Type B pancreatic cell (in vitro differentiated cells): ENCODE measurements around the gene CA12. TPM values are rescaled to one million over a fixed set of nuclear protein-coding genes. Genes with fewer than 3 reads are reported as not detected.

Source experiments
- DNase-seq: peaks from one replicate; pipeline ENCODE4 v3.0.0; 2021; ENCODE audit warnings: mixed read lengths; ENCODE audit not compliant: unreplicated experiment; ENCODE audit errors: extremely low spot score
- H3K27ac Mint-ChIP-seq: 2 replicates; pipeline ENCODE4 v1.8.0; 2021; ENCODE audit warnings: mild to moderate bottlenecking, mixed read lengths
- H3K27me3 Mint-ChIP-seq: 2 replicates; pipeline ENCODE4 v1.8.0; 2021; ENCODE audit warnings: mixed read lengths
- H3K36me3 Mint-ChIP-seq: 2 replicates; pipeline ENCODE4 v1.8.0; 2021; ENCODE audit warnings: mixed read lengths
- H3K4me1 Mint-ChIP-seq: one replicate; pipeline ENCODE4 v1.8.0; 2021; ENCODE audit warnings: mixed read lengths; ENCODE audit not compliant: unreplicated experiment
- H3K4me3 Mint-ChIP-seq: 2 replicates; pipeline ENCODE4 v1.8.0; 2021; ENCODE audit warnings: mild to moderate bottlenecking, mixed read lengths
- H3K9me3 Mint-ChIP-seq: 2 replicates; pipeline ENCODE4 v1.8.0; 2021; ENCODE audit warnings: mixed read lengths
- total RNA-seq: library from RNA; stranded (reverse); gene quantifications from 2 replicates; pipeline ENCODE4 v1.2.1, GENCODE V29; 2021; ENCODE audit warnings: low replicate concordance
- TF ChIP-seq, protein P1 (sequence below): fragments of 200-600 bp; sonication (generic); conservative IDR thresholded peaks from 2 replicates; pipeline ENCODE4 v1.5.0; 2021; ENCODE audit warnings: antibody characterized with exemption, mild to moderate bottlenecking

The CA12 gene
- total RNA-seq, 1 donor from 2014 or later, result 5.5 TPM

DNA sequence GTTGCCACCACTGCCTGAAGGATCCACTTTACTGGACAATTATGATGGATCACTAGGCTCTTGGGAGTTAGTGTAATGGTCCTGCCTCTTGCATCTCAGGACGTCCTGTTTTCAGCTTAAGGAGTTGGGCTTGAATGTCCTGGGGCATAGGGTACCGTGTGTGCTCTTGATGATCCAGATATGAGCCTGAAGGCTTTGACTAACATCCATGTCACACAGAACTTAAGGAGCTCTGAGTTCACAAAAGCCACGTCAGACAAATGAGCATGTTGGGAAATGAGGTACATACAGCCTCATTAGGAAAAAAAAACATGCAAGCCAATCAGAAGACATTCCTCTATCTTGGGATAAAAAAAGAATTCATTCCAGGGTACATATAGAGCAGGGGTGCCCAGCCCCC, 40.8 kb downstream of the CA12 start:
- H3K27ac Mint-ChIP-seq, result no peak overlapping the region
- no peak for DNase-seq

DNA sequence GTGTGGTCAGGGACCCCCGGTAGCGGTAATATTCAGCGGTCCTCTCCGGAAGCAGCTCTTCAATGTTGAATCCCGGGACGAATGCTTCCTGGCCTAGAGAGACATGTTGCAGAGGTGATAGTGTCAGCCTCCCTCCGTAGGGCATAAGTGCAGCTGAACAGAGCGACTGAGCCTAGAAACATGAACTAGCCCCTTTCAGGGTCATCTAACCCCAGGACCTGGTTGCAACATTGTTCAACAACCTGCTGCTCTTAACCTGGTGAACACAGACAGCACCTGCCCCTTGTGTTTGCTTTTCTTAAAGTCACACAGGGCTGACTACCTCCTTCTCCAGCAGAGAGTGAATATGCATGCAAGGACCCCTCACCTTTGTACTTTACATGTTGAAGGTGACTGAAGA, 41.3 kb downstream of the CA12 start:
- H3K27ac Mint-ChIP-seq, result no peak overlapping the region
- no peak for DNase-seq
- no peak overlapping the region for H3K4me3 Mint-ChIP-seq
- H3K4me1 Mint-ChIP-seq, result peaks cover 16% of the 10 kb centered on the region
- H3K9me3 Mint-ChIP-seq, result no peaks in the 10 kb centered on the region
- H3K27me3 Mint-ChIP-seq, result peaks cover 32% of the 10 kb centered on the region
- no peaks in the 10 kb centered on the region for H3K36me3 Mint-ChIP-seq
- TF ChIP-seq, protein P1, sequence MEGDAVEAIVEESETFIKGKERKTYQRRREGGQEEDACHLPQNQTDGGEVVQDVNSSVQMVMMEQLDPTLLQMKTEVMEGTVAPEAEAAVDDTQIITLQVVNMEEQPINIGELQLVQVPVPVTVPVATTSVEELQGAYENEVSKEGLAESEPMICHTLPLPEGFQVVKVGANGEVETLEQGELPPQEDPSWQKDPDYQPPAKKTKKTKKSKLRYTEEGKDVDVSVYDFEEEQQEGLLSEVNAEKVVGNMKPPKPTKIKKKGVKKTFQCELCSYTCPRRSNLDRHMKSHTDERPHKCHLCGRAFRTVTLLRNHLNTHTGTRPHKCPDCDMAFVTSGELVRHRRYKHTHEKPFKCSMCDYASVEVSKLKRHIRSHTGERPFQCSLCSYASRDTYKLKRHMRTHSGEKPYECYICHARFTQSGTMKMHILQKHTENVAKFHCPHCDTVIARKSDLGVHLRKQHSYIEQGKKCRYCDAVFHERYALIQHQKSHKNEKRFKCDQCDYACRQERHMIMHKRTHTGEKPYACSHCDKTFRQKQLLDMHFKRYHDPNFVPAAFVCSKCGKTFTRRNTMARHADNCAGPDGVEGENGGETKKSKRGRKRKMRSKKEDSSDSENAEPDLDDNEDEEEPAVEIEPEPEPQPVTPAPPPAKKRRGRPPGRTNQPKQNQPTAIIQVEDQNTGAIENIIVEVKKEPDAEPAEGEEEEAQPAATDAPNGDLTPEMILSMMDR, result no peak

More for the DNA sequence above, 40.8 kb downstream of the CA12 start:
- TF ChIP-seq, protein P1, result no peak
- Mint-ChIP-seq H3K4me3 (no peak overlapping the region), H3K36me3 (no peaks in the 10 kb centered on the region), H3K9me3 (no peaks in the 10 kb centered on the region), H3K27me3 (peaks cover 32% of the 10 kb centered on the region), H3K4me1 (peaks cover 16% of the 10 kb centered on the region)

DNA sequence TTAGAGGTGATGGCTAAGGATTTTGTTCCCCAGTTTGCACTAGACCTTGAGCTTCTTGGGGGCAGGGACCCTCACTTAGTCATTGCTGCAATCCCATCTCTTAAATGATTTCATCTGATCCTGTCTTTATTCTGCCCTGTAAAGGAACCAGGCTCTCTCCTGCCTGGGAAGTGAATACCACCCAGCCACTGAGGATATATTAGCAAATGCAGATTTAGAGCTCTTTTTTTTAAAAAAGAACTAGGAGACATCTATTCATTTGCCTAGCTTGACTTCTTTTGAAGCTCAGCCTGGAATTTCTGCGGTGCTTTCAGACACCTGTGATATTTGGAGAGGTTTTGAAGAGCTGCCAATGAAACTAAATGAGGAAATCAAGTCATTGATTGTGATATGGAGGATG, 41.8 kb downstream of the CA12 start:
- Mint-ChIP-seq H3K4me1 (peaks cover 13% of the 10 kb centered on the region), H3K27ac (no peak overlapping the region), H3K9me3 (no peaks in the 10 kb centered on the region), H3K4me3 (no peak overlapping the region), H3K27me3 (peaks cover 29% of the 10 kb centered on the region), H3K36me3 (no peaks in the 10 kb centered on the region)
- no peak for DNase-seq
- TF ChIP-seq, protein P1, result no peak

DNA sequence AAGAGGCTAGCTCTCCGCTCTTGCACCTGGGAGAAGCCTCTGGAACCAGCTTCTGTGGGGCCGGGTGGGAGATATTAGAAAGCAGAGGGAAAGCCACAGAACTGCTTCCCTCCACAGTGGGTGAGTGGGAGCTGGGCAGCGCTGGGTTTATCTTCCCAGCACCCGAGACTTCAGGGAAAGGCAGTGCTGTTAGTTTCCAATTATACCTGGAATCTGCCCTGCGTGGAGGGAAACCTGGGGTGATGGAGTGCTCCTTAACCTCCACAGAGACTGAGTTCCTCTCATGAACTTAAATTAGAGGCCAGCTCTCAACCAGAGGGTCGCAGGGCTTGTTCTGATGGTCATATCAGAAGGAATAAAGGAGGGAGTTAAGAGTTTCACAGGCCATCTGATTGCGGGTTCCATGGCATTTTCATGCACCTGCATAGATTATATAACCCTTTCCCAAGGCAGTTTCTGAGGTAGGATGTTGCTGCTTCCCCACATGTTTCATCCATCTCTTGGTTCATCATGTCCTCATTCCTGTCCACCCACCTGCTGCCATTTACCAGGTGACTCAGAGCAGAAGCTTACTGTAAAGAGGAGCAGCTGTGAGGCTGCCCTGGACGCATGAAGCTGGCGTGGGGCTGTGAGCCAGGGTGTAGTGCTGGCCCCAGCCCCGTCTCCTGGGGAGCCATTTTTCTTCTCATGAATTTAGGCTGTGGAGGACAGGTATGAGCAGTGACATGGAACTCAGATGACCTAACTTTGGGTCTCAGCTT, 42.5 kb downstream of the CA12 start:
- Mint-ChIP-seq H3K9me3 (no peaks in the 10 kb centered on the region), H3K27me3 (peaks cover 25% of the 10 kb centered on the region), H3K4me1 (peaks cover 11% of the 10 kb centered on the region), H3K36me3 (no peaks in the 10 kb centered on the region), H3K4me3 (no peak overlapping the region), H3K27ac (no peak overlapping the region)
- DNase-seq, result no peak
- TF ChIP-seq, protein P1, result no peak

DNA sequence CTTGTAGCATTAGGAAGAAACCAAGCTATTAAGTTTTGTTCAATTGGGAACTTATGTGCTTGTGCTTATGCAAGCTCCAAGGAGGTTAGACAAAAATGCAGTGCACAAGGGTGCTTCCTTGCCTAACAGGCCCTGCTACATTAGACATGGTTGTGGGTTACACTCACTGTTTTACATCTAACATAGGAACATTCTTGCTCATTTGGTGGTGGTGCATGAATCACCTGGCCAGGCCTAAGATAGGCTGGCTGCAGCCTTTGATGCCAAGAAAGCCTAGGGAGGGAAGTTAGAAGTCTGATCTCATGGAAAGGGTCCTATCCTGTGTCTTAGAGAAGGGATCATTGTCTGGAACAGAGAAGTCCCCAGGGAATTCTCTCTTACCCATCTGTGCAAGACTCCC, 43.5 kb downstream of the CA12 start:
- H3K36me3 Mint-ChIP-seq, result no peaks in the 10 kb centered on the region
- H3K4me3 Mint-ChIP-seq, result no peak overlapping the region
- DNase-seq, result no peak
- TF ChIP-seq, protein P1, result no peak
- H3K27me3 Mint-ChIP-seq, result peaks cover 18% of the 10 kb centered on the region
- no peaks in the 10 kb centered on the region for H3K9me3 Mint-ChIP-seq
- H3K27ac Mint-ChIP-seq, result no peak overlapping the region
- peaks cover 11% of the 10 kb centered on the region for H3K4me1 Mint-ChIP-seq
